Heart left ventricle (tissue), 16 donors: ENCODE data around the gene TDRD9. TPM values are rescaled to one million over a fixed set of nuclear protein-coding genes. Genes with fewer than 3 reads are reported as not detected.
"Not testable (repeated sequence)": the region's sequence is repeated elsewhere in the genome, so short reads cannot be mapped to it uniquely, and the experiment has no call there.

ENCODE experiments used
- ATAC-seq, 4 donors: fragments of 200-7000 bp; cut with Tn5 transposase; one replicate each; pipeline ENCODE4 v1.9.1; 2020 to 2022; ENCODE audit warnings: moderate library complexity in 4 of 4, mild to moderate bottlenecking in 3 of 4, moderate number of reproducible peaks in 1 of 4
- DNase-seq, 5 donors: peaks; one replicate each; pipeline ENCODE4 v3.0.0-alpha.2; 2020
- H3K27ac ChIP-seq, 12 donors: fragments of 200-600 bp; sonication (generic) in 4 of 12; one replicate each; pipeline versions ENCODE4 v1.5.0 to v1.8.0; 2016 to 2022; ENCODE audit warnings: mild to moderate bottlenecking in 2 of 12
- H3K27me3 ChIP-seq, 9 donors: fragments of 200-600 bp; sonication (generic) in 2 of 9; one replicate each; pipeline versions ENCODE4 v1.5.1 to v1.8.0; 2016 to 2022; ENCODE audit warnings: mild to moderate bottlenecking in 3 of 9
- H3K36me3 ChIP-seq, 9 donors: fragments of 200-600 bp; sonication (generic) in 2 of 9; one replicate each; pipeline versions ENCODE4 v1.5.0 to v1.8.0; 2018 to 2022; ENCODE audit warnings: mild to moderate bottlenecking in 2 of 9
- H3K4me1 ChIP-seq, 12 donors: fragments of 200-600 bp; sonication (generic) in 4 of 12; one replicate each; pipeline versions ENCODE4 v1.5.0 to v1.8.0; 2016 to 2022; ENCODE audit warnings: mild to moderate bottlenecking in 3 of 12
- H3K4me3 ChIP-seq, 12 donors: fragments of 200-600 bp; sonication (generic) in 4 of 12; one replicate each; pipeline versions ENCODE4 v1.5.0 to v1.8.0; 2017 to 2022; ENCODE audit warnings: mild to moderate bottlenecking in 9 of 12, moderate library complexity in 4 of 12
- H3K9me3 ChIP-seq, 12 donors: fragments of 200-600 bp; sonication (generic) in 4 of 12; one replicate each; pipeline versions ENCODE4 v1.5.0 to v1.8.0; 2016 to 2022; ENCODE audit warnings: mild to moderate bottlenecking in 1 of 12
- CTCF ChIP-seq, 12 donors: fragments of 200-600 bp; sonication (generic) in 4 of 12; IDR thresholded peaks; one replicate each; pipeline versions ENCODE4 v1.5.0 to v1.8.0; 2018 to 2022; ENCODE audit warnings: antibody characterized with exemption in 12 of 12, mild to moderate bottlenecking in 5 of 12
- POLR2A ChIP-seq, 2 donors: fragments of 450-650 bp; IDR thresholded peaks; one replicate each; pipeline ENCODE4 v1.6.1; 2017; ENCODE audit warnings: antibody characterized with exemption in 2 of 2, mild to moderate bottlenecking in 2 of 2, moderate library complexity in 2 of 2
- WGBS, 4 donors: extraction: QIAGEN DNeasy Blood & Tissue Kit in 2 of 4; methylation state at CpG; one replicate each; pipeline versions ENCODE4 v1.1.5 to v1.1.7; 2013 to 2018; 5-methylcytosine and 5-hydroxymethylcytosine counted together
- intact Hi-C, 10 donors: fragments of 100-400 bp; cut with DNase I; formaldehyde crosslinking; loops; one replicate each; pipeline versions ENCODE4 v1.11.1 to v1.14.2; 2022
- polyA plus RNA-seq, 2 donors: library from polyadenylated mRNA; stranded (reverse); fragments of 200-250 nt; gene quantifications; one replicate each; pipeline ENCODE4 v1.2.3, GENCODE V29; 2013
- total RNA-seq, 9 donors: library from RNA; depleted of rRNA in 2 of 9; stranded (reverse); fragments of >200 nt in 2 of 9; fragmentation: NEBNext Ultra II Directional in 3 of 9; extraction: Animal tissue kit (Norgen Biotek cat#: 25700) in 3 of 9; gene quantifications; one replicate each; pipeline versions ENCODE4 v1.1.0 to v1.2.4, GENCODE V29; 2016 to 2023
- donor health status: ischemic (EF 13 %, LVEDD 7.1; RV severe dilation, severe dysfunction).
- donor health status: healthy with polysubstance abuse.
- donor health status: DM: no; HTN: yes; CAD: no.
- donor health status: DM: no; HTN: no; CAD: no.
- donor health status: ischemic (EF 25% LVEDD 6.9; RV normal size, moderate dysfunction).
- donor health status: ischemic (EF 25% LVEDD 5.7; RV mildly dilated, moderate dysfunction).
- donor health status: healthy.
- donor health status: DM: yes; HTN: yes; CAD: no.
- donor health status: ischemic (EF 35%, LVEDD 5.7; RV mildly dilated, moderate dysfunction).
- donor health status: nonischemic (EF 11% LVEDD 7.7; RV severe dilation, severe dysfunction).
- donor health status: DM: yes; HTN: yes; CAD: no.
- donor health status: PGD.
- donor health status: ischemic (EF 29% LVEDD 5.4; RV normal size, mild dysfunction).
- donor health status: nonischemic (EF 23%, LVEDD 6.1; RV moderate dilation, normal function).

Gene TDRD9
- total and polyA plus RNA-seq, 11 donors = 1.1 to 9.6 (median 2.1) TPM

- no peak for TF ChIP-seq POLR2A (IDR thresholded peaks at IDR 0.05)
- no peak for TF ChIP-seq CTCF (IDR thresholded peaks at IDR 0.05)
- Histone ChIP-seq H3K27me3 (no peaks in the 10 kb centered on the region), H3K36me3 (peaks cover 8 to 72% (median 59%) of the 10 kb centered on the region in 9 donors), H3K9me3 (no peaks in the 10 kb centered on the region), H3K27ac (no peak overlapping the region), H3K4me3 (no peak overlapping the region), H3K4me1 (peaks cover 2 to 43% (median 24%) of the 10 kb centered on the region in 12 donors)
- ATAC-seq = no peak
- 81 to 88% (median 86%) methylated on average over 6 of the region's 6 CpGs for WGBS, 4 donors
- intact Hi-C loops = loop anchor here in 5 of 10 donors (2.0 to 10.0 kb wide), 4 partner anchors 67 to 341 kb away; partner anchors contain the start of gene PPP1R13B (in 1 of the 5)
- no peak for DNase-seq
Measured at GRCh38 chr14:103915616-103916015, 12.6 kb upstream of the TDRD9 start.

- peaks cover 2 to 47% (median 28%) of the 10 kb centered on the region in 12 donors for H3K4me1 ChIP-seq
- intact Hi-C loops = loop anchor here in 5 of 10 donors (2.0 to 10.0 kb wide), 4 partner anchors 68 to 342 kb away; partner anchors contain the start of gene PPP1R13B (in 1 of the 5)
- H3K9me3 ChIP-seq = no peaks in the 10 kb centered on the region
- DNase-seq (no peak), ATAC-seq (peak in 1 of 4 donors; percentile 17)
- peak overlapping the region in 2 of 12 donors; percentile 28 to 37 for H3K27ac ChIP-seq
- H3K36me3 ChIP-seq = peaks cover 6 to 64% (median 50%) of the 10 kb centered on the region in 9 donors
- TF ChIP-seq POLR2A (IDR thresholded peaks at IDR 0.05) (no peak), CTCF (IDR thresholded peaks at IDR 0.05) (no peak)
- H3K27me3 ChIP-seq = no peaks in the 10 kb centered on the region
- no peak overlapping the region for H3K4me3 ChIP-seq
- 56 to 71% (median 62%) methylated on average over 14 of the region's 14 CpGs for WGBS, 4 donors
Measured at GRCh38 chr14:103916636-103917262, 11.5 kb upstream of the TDRD9 start.

- ATAC-seq (peak; percentile 87 to 97 (median 95)), DNase-seq (peak; percentile 92 to 97 (median 94))
- H3K27ac ChIP-seq = peak overlapping the region; percentile 84 to 93 (median 90)
- H3K4me3 ChIP-seq = peak overlapping the region; percentile 58 to 97 (median 86)
- no peaks in the 10 kb centered on the region for H3K9me3 ChIP-seq
- WGBS, 4 donors = 1% methylated on average over 29 to 58 of the region's 58 CpGs
- peaks cover 0 to 19% (median 10%) of the 10 kb centered on the region in 9 donors for H3K36me3 ChIP-seq
- intact Hi-C loops = no loop called here
- peaks cover 2 to 51% (median 30%) of the 10 kb centered on the region in 12 donors for H3K4me1 ChIP-seq
- TF ChIP-seq POLR2A (IDR thresholded peaks at IDR 0.05) (peak in 1 of 2 donors; percentile 73), CTCF (IDR thresholded peaks at IDR 0.05) (peak; percentile 94 to 100 (median 99))
- H3K27me3 ChIP-seq = no peaks in the 10 kb centered on the region
Measured at GRCh38 chr14:103920981-103921854, 7.0 kb upstream of the TDRD9 start.

GRCh38 chr14:103921855-103922200 lies 6.4 kb upstream of the TDRD9 start:
- Histone ChIP-seq H3K4me1 (peaks cover 2 to 45% (median 29%) of the 10 kb centered on the region in 12 donors), H3K27ac (peak overlapping the region in 3 of 12 donors; percentile 89 to 90 (median 90)), H3K36me3 (peaks cover 0 to 14% (median 8%) of the 10 kb centered on the region in 9 donors), H3K4me3 (peak overlapping the region in 9 of 12 donors; percentile 65 to 97 (median 85))
- H3K27me3 ChIP-seq, intact Hi-C loops, H3K9me3 ChIP-seq, ATAC-seq, DNase-seq: not testable (repeated sequence)
- WGBS, 4 donors = 61 to 74% (median 66%) methylated on average over 12 of the region's 12 CpGs
